HepG2 (cell line): ENCODE data around the gene PSEN2. TPM values are rescaled to one million over a fixed set of nuclear protein-coding genes. Genes with fewer than 3 reads are reported as not detected.

Experiments
- ADNP ChIP-seq: sonication (generic); formaldehyde crosslinking; IDR thresholded peaks from 2 replicates; pipeline ENCODE4 v1.4.0; 2020; ENCODE audit warnings: missing genetic modification reagents
- ARNT2 ChIP-seq: sonication (generic); formaldehyde crosslinking; IDR thresholded peaks from 2 replicates; pipeline ENCODE4 v1.8.0; 2022; ENCODE audit warnings: mild to moderate bottlenecking, low read depth, missing genetic modification reagents, moderate library complexity
- CHCHD3 ChIP-seq: sonication (generic); formaldehyde crosslinking; IDR thresholded peaks from 2 replicates; pipeline ENCODE4 v1.8.0; 2022; ENCODE audit warnings: mild to moderate bottlenecking, missing genetic modification reagents, moderate library complexity
- E2F2 ChIP-seq: sonication (generic); formaldehyde crosslinking; IDR thresholded peaks from 2 replicates; pipeline ENCODE4 v1.4.0; 2020; ENCODE audit warnings: missing genetic modification reagents, borderline replicate concordance
- EZH2 ChIP-seq: conservative IDR thresholded peaks from 2 replicates; pipeline ENCODE4 v1.6.1; 2012; ENCODE audit warnings: mild to moderate bottlenecking, low read depth, low read length, moderate library complexity
- GTF3A ChIP-seq: sonication (generic); formaldehyde crosslinking; conservative IDR thresholded peaks from 2 replicates; pipeline ENCODE4 v1.4.0; 2020; ENCODE audit warnings: mild to moderate bottlenecking, missing genetic modification reagents
- HES4 ChIP-seq: sonication (generic); formaldehyde crosslinking; IDR thresholded peaks from 2 replicates; pipeline ENCODE4 v1.9.0; 2021; ENCODE audit warnings: mild to moderate bottlenecking, missing genetic modification reagents, borderline replicate concordance
- JUNB ChIP-seq: sonication (generic); formaldehyde crosslinking; IDR thresholded peaks from 2 replicates; pipeline ENCODE4 v1.8.0; 2022; ENCODE audit warnings: missing genetic modification reagents, mild to moderate bottlenecking, borderline replicate concordance
- KDM4B ChIP-seq: sonication (generic); formaldehyde crosslinking; IDR thresholded peaks from 2 replicates; pipeline ENCODE4 v1.4.0; 2020; ENCODE audit warnings: missing genetic modification reagents
- MATR3 ChIP-seq: sonication (generic); formaldehyde crosslinking; IDR thresholded peaks from 2 replicates; pipeline ENCODE4 v1.4.0; 2020; ENCODE audit warnings: missing genetic modification reagents
- MED13 ChIP-seq: sonication (generic); formaldehyde crosslinking; IDR thresholded peaks from 2 replicates; pipeline ENCODE4 v1.5.0; 2020; ENCODE audit warnings: missing genetic modification reagents
- MXD3 ChIP-seq: IDR thresholded peaks from 2 replicates; pipeline ENCODE4 v1.6.1; 2016; ENCODE audit warnings: mild to moderate bottlenecking, missing biosample characterization, missing genetic modification reagents
- MYC ChIP-seq: sonication (generic); formaldehyde crosslinking; IDR thresholded peaks from 2 replicates; pipeline ENCODE4 v1.9.0; 2021; ENCODE audit warnings: missing genetic modification reagents, borderline replicate concordance
- POGZ ChIP-seq: sonication (generic); formaldehyde crosslinking; IDR thresholded peaks from 2 replicates; pipeline ENCODE4 v1.4.0; 2020; ENCODE audit warnings: mild to moderate bottlenecking, missing genetic modification reagents
- PRDM15 ChIP-seq: sonication (generic); formaldehyde crosslinking; IDR thresholded peaks from 2 replicates; pipeline ENCODE4 v1.4.0; 2020; ENCODE audit warnings: missing genetic modification reagents
- RARA ChIP-seq: IDR thresholded peaks from 2 replicates; pipeline ENCODE4 v1.6.1; 2016; ENCODE audit warnings: missing genetic modification reagents, missing compliant biosample characterization
- RXRA ChIP-seq: sonication (generic); formaldehyde crosslinking; IDR thresholded peaks from 2 replicates; pipeline ENCODE4 v1.5.1; 2020; ENCODE audit warnings: missing genetic modification reagents
- SPEN ChIP-seq: sonication (generic); formaldehyde crosslinking; IDR thresholded peaks from 2 replicates; pipeline ENCODE4 v1.5.1; 2020; ENCODE audit warnings: low read depth, mild to moderate bottlenecking, missing genetic modification reagents
- TERF1 ChIP-seq: sonication (generic); formaldehyde crosslinking; IDR thresholded peaks from 2 replicates; pipeline ENCODE4 v1.8.0; 2022; ENCODE audit warnings: mild to moderate bottlenecking, missing genetic modification reagents, moderate library complexity
- ZFP82 ChIP-seq: sonication (generic); formaldehyde crosslinking; IDR thresholded peaks from 2 replicates; pipeline ENCODE4 v1.5.1; 2020; ENCODE audit warnings: mild to moderate bottlenecking, missing genetic modification reagents, borderline replicate concordance
- ZMAT3 ChIP-seq: sonication (generic); formaldehyde crosslinking; conservative IDR thresholded peaks from 2 replicates; pipeline ENCODE4 v1.7.0; 2021; ENCODE audit warnings: missing genetic modification reagents
- ZNF446 ChIP-seq: sonication (generic); formaldehyde crosslinking; IDR thresholded peaks from 2 replicates; pipeline ENCODE4 v1.5.0; 2020; ENCODE audit warnings: mild to moderate bottlenecking, missing genetic modification reagents
- ZNF577 ChIP-seq: sonication (generic); formaldehyde crosslinking; IDR thresholded peaks from 2 replicates; pipeline ENCODE4 v1.4.0; 2020; ENCODE audit warnings: mild to moderate bottlenecking, low read depth, missing genetic modification reagents, borderline replicate concordance
- ZNF670 ChIP-seq: sonication (generic); formaldehyde crosslinking; IDR thresholded peaks from 2 replicates; pipeline ENCODE4 v1.8.0; 2022; ENCODE audit warnings: mild to moderate bottlenecking, missing genetic modification reagents, borderline replicate concordance
- ZNF790 ChIP-seq: sonication (generic); formaldehyde crosslinking; IDR thresholded peaks from 2 replicates; pipeline ENCODE4 v1.8.0; 2022; ENCODE audit warnings: missing genetic modification reagents, mild to moderate bottlenecking, borderline replicate concordance
- polyA plus RNA-seq, 8 experiments: library from polyadenylated mRNA; depleted of rRNA in 3 of 8; stranded (reverse) in 7 of 8; unstranded in 1 of 8; fragments of >200 nt; fragmentation: Illumina TruSeq in 4 of 8; extraction: Trizol in 4 of 8; gene quantifications; 2 replicates each; pipeline versions ENCODE4 v1.2.1 to v1.2.3, GENCODE V29; 2011 to 2016; ENCODE audit warnings: low read depth in 4 of 8, missing spikeins in 1 of 8, mixed read lengths in 1 of 8; ENCODE audit not compliant: insufficient read depth in 1 of 8
- total RNA-seq, 5 experiments: library from RNA; depleted of rRNA; stranded (reverse); fragments of >200 nt; fragmentation: Illumina TruSeq; extraction: Trizol; gene quantifications; 2 replicates each; pipeline ENCODE4 v1.2.3, GENCODE V29; 2016; ENCODE audit warnings: low read depth in 1 of 5

The PSEN2 gene
- total and polyA plus RNA-seq, 2 of the 13 experiments (the other 11 are each of a cell fraction or from before 2014, with no cell fraction given), result 5.9 to 13.1 TPM

GRCh38 chr1:226945106-226945857 is 74.9 kb downstream of the PSEN2 start (continued):
- no peak for TF ChIP-seq ZNF577 (CRISPR knock-in tag)
- TF ChIP-seq RARA (CRISPR knock-in tag), result peak; percentile 59
- TF ChIP-seq PRDM15, result no peak
- no peak for TF ChIP-seq E2F2 (CRISPR knock-in tag)
- no peak for TF ChIP-seq TERF1 (CRISPR knock-in tag)
- TF ChIP-seq ZFP82 (CRISPR knock-in tag), result no peak
- TF ChIP-seq ZNF446 (CRISPR knock-in tag), result no peak
- no peak for TF ChIP-seq ZNF670 (CRISPR knock-in tag)
- TF ChIP-seq MED13 (CRISPR knock-in tag), result no peak
- TF ChIP-seq JUNB, result no peak
- no peak for TF ChIP-seq ARNT2 (CRISPR knock-in tag)
- TF ChIP-seq MATR3, result no peak
- peak; percentile 77; the same call in 1 of the 2 replicates for TF ChIP-seq SPEN (CRISPR knock-in tag)
- no peak for TF ChIP-seq EZH2
- TF ChIP-seq ZMAT3 (CRISPR knock-in tag), result no peak; the same call in 1 of the 2 replicates
- TF ChIP-seq HES4 (CRISPR knock-in tag), result no peak
- peak; percentile 57; the same call in 1 of the 2 replicates for TF ChIP-seq MXD3 (CRISPR knock-in tag)
- TF ChIP-seq KDM4B, result no peak; the same call in none of the 2 replicates
- TF ChIP-seq CHCHD3 (CRISPR knock-in tag), result no peak
- TF ChIP-seq RXRA (CRISPR knock-in tag), result peak; percentile 37; the same call in 1 of the 2 replicates
- peak; percentile 92; the same call in 1 of the 2 replicates for TF ChIP-seq MYC (CRISPR knock-in tag)
- peak; percentile 56 for TF ChIP-seq POGZ
- no peak for TF ChIP-seq ADNP
- TF ChIP-seq GTF3A (CRISPR knock-in tag), result no peak
- no peak for TF ChIP-seq ZNF790
